IMR-90 (cell line): ENCODE results near the gene MTG1. TPM values are rescaled to one million over a fixed set of nuclear protein-coding genes. Genes with fewer than 3 reads are reported as not detected.
"Not testable (repeated sequence)": the region's sequence is repeated elsewhere in the genome, so short reads cannot be mapped to it uniquely, and the experiment has no call there.

Experiments used
- ATAC-seq: fragments of 200-7000 bp; cut with Tn5 transposase; 2 replicates; pipeline ENCODE4 v1.9.1; 2020; ENCODE audit warnings: low read depth, mild to moderate bottlenecking, moderate library complexity
- BruUV-seq: library from RNA; stranded (reverse); fragments of 400-500 nt; replicated peaks from 2 replicates; lab custom pipeline; 2021; lab: Mats Ljungman, UMichigan
- CTCF ChIA-PET: fragments of 300-600 bp; formaldehyde crosslinking; extraction: SDS; loops from one replicate; lab custom pipeline; 2021; ENCODE audit warnings: antibody characterized with exemption; lab: Yijun Ruan, JAX
- POLR2A ChIA-PET: fragments of 300-600 bp; sonication (Branson Sonifier 250); formaldehyde crosslinking; loops from one replicate; lab custom pipeline; 2022; ENCODE audit warnings: antibody characterized with exemption; ENCODE audit not compliant: unreplicated experiment; lab: Charles Lee
- DNase-seq: peaks from one replicate; pipeline ENCODE4 v3.0.0; 2013
- H2AFZ ChIP-seq: replicated peaks from 2 replicates; pipeline ENCODE3; 2013; ENCODE audit warnings: low read length, mild to moderate bottlenecking; ENCODE audit not compliant: poor library complexity
- H2AK5ac ChIP-seq: 2 replicates; pipeline ENCODE4 v1.6.1; 2013; ENCODE audit warnings: low read depth, low read length, inconsistent platforms
- H2AK9ac ChIP-seq: replicated peaks from 2 replicates; pipeline ENCODE3; 2013; ENCODE audit warnings: mild to moderate bottlenecking, low read depth, low read length, moderate library complexity; ENCODE audit not compliant: poor library complexity
- H2BK120ac ChIP-seq: 2 replicates; pipeline ENCODE4 v1.6.1; 2013; ENCODE audit warnings: low read depth, low read length, inconsistent platforms
- H2BK15ac ChIP-seq: 3 replicates; pipeline ENCODE4 v1.6.1; 2013; ENCODE audit warnings: low read depth, low read length, inconsistent platforms
- H2BK20ac ChIP-seq: 2 replicates; pipeline ENCODE4 v1.6.1; 2013; ENCODE audit warnings: low read depth, mild to moderate bottlenecking, inconsistent platforms, low read length, moderate library complexity
- H2BK5ac ChIP-seq: 2 replicates; pipeline ENCODE4 v1.6.1; 2013; ENCODE audit warnings: mild to moderate bottlenecking, low read depth, low read length, inconsistent platforms; ENCODE audit not compliant: poor library complexity, severe bottlenecking
- H3K14ac ChIP-seq: replicated peaks from 2 replicates; pipeline ENCODE4 v1.6.1; 2013; ENCODE audit warnings: low read depth, low read length, inconsistent platforms
- H3K18ac ChIP-seq: 2 replicates; pipeline ENCODE4 v1.6.1; 2013; ENCODE audit warnings: low read depth, low read length, control low read depth
- H3K23ac ChIP-seq: 2 replicates; pipeline ENCODE4 v1.6.1; 2013; ENCODE audit warnings: low read depth, low read length, inconsistent platforms
- H3K27ac ChIP-seq: 2 replicates; pipeline ENCODE4 v1.5.1; 2013; ENCODE audit warnings: mild to moderate bottlenecking, control low read depth, low read length; ENCODE audit not compliant: insufficient read depth
- H3K27me3 ChIP-seq: 2 replicates; pipeline ENCODE4 v1.6.1; 2013; ENCODE audit warnings: low read length; ENCODE audit not compliant: control insufficient read depth, insufficient read depth
- H3K36me3 ChIP-seq: 2 replicates; pipeline ENCODE4 v1.6.1; 2013; ENCODE audit warnings: low read length, mixed read lengths; ENCODE audit not compliant: control insufficient read depth, insufficient read depth
- H3K4ac ChIP-seq: 2 replicates; pipeline ENCODE4 v1.6.1; 2013; ENCODE audit warnings: low read depth, low read length, inconsistent platforms
- H3K4me1 ChIP-seq: 2 replicates; pipeline ENCODE4 v1.6.1; 2013; ENCODE audit warnings: low read length, mixed read lengths; ENCODE audit not compliant: control insufficient read depth, insufficient read depth
- H3K4me2 ChIP-seq: 2 replicates; pipeline ENCODE4 v1.6.1; 2013; ENCODE audit warnings: low read depth, mild to moderate bottlenecking, control low read depth, low read length, moderate library complexity
- H3K4me3 ChIP-seq: 2 replicates; pipeline ENCODE4 v1.5.1; 2013; ENCODE audit warnings: low read depth, mild to moderate bottlenecking, control low read depth, low read length, moderate library complexity; ENCODE audit not compliant: insufficient read depth
- H3K56ac ChIP-seq: 2 replicates; pipeline ENCODE4 v1.6.1; 2013; ENCODE audit warnings: low read length, inconsistent platforms; ENCODE audit not compliant: insufficient read depth; ENCODE audit errors: extremely low read depth
- H3K79me1 ChIP-seq, 2 experiments: 2 replicates each; pipeline ENCODE4 v1.6.1; 2013; ENCODE audit warnings: low read length in 2 of 2, inconsistent platforms in 1 of 2, low read depth in 1 of 2
- H3K9ac ChIP-seq: 2 replicates; pipeline ENCODE4 v1.6.1; 2013; ENCODE audit warnings: low read depth, low read length, control low read depth
- H3K9me1 ChIP-seq: 2 replicates; pipeline ENCODE4 v1.6.1; 2013; ENCODE audit warnings: low read length, inconsistent platforms; ENCODE audit not compliant: insufficient read depth
- H3K9me3 ChIP-seq: 2 replicates; pipeline ENCODE4 v1.6.1; 2013; ENCODE audit warnings: low read length; ENCODE audit not compliant: control insufficient read depth, insufficient read depth
- H4K20me1 ChIP-seq: 2 replicates; pipeline ENCODE4 v1.6.1; 2013; ENCODE audit warnings: low read length, inconsistent platforms; ENCODE audit not compliant: insufficient read depth
- H4K5ac ChIP-seq: 2 replicates; pipeline ENCODE4 v1.6.1; 2013; ENCODE audit warnings: mild to moderate bottlenecking, low read depth, low read length, control low read depth
- H4K8ac ChIP-seq, 2 experiments: 2 replicates each; pipeline ENCODE4 v1.6.1; 2013; ENCODE audit warnings: low read depth in 2 of 2, low read length in 2 of 2, control low read depth in 1 of 2, inconsistent platforms in 1 of 2
- H4K91ac ChIP-seq: 2 replicates; pipeline ENCODE4 v1.6.1; 2013; ENCODE audit warnings: low read depth, low read length, inconsistent platforms; ENCODE audit not compliant: insufficient read depth
- WGBS, 2 experiments: methylation state at CpG; one replicate each; pipeline versions ENCODE4 v1.1.5 to v1.1.7; 2013; ENCODE audit warnings: missing lambda C conversion rate in 2 of 2; ENCODE audit not compliant: insufficient read length in 1 of 2; ENCODE audit errors: extremely low coverage in 2 of 2; 5-methylcytosine and 5-hydroxymethylcytosine counted together
- dilution Hi-C: fragments of 300-500 bp; cut with HindIII; formaldehyde crosslinking; loops from one replicate; pipeline ENCODE4 v1.14.3; 2018; ENCODE audit warnings: low sequenced_read_pairs; ENCODE audit not compliant: unreplicated experiment
- in situ Hi-C: fragments of 300-500 bp; cut with MboI; formaldehyde crosslinking; loops from 3 replicates; pipeline ENCODE4 v1.14.3; 2019; ENCODE audit warnings: low sequenced_read_pairs, inconsistent platforms, mixed read lengths
- intact Hi-C: fragments of 100-400 bp; cut with micrococcal nuclease; formaldehyde crosslinking; loops from 2 replicates; pipeline ENCODE4 v1.10.0; 2022
- polyA plus RNA-seq, 3 experiments: library from polyadenylated mRNA; depleted of rRNA; stranded (reverse); fragments of >200 nt; gene quantifications; 2 replicates each; pipeline ENCODE4 v1.2.3, GENCODE V29; 2012; ENCODE audit warnings: low replicate concordance in 1 of 3
- total RNA-seq: library from RNA; depleted of rRNA; stranded (reverse); fragments of >200 nt; gene quantifications from 2 replicates; pipeline ENCODE4 v1.2.3, GENCODE V29; 2012

Gene MTG1
- total and polyA plus RNA-seq, 2 of the 4 experiments (the other 2 are of a cell fraction) = 38.5 to 64.8 TPM

DNA sequence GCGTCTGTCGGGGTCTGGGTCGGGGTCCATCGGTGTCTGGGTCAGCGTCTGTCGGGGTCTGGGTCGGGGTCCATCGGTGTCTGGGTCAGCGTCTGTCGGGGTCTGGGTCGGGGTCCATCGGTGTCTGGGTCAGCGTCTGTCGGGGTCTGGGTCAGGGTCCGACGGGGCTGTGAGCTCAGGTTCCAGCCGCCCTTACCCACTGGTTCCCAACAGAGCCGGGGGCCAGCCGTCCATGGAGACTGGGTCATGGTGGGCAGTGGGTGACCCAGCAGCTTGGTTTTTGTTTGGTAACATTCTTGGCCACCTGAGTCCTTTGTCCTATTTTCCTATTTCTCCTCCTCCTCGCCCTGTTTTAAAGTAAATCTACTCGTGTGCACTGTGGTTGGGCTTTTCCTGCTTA, 47.4 kb downstream of the MTG1 start:
- dilution Hi-C loops, ATAC-seq, H2AFZ ChIP-seq, H3K27ac ChIP-seq, H3K14ac ChIP-seq, H3K36me3 ChIP-seq, DNase-seq, H2BK20ac ChIP-seq, CTCF ChIA-PET, H3K4me3 ChIP-seq, H3K27me3 ChIP-seq, H2BK15ac ChIP-seq, H2AK5ac ChIP-seq, H4K8ac ChIP-seq, H2BK5ac ChIP-seq, H3K9ac ChIP-seq, H3K18ac ChIP-seq, H3K9me1 ChIP-seq, in situ Hi-C loops, intact Hi-C loops, H3K4ac ChIP-seq, H3K9me3 ChIP-seq, POLR2A ChIA-PET, H2BK120ac ChIP-seq, H2AK9ac ChIP-seq, H4K91ac ChIP-seq, H4K5ac ChIP-seq, H3K4me1 ChIP-seq, H3K4me2 ChIP-seq, BruUV-seq, H3K79me1 ChIP-seq, H3K56ac ChIP-seq, H4K20me1 ChIP-seq, H3K23ac ChIP-seq: not testable (repeated sequence)
- 94% methylated on average over 3 of the region's 21 CpGs; no CpG with 5 or more reads in 1 of the 2 experiments for WGBS, 2 experiments
